ENCODE results near the gene RABGEF1.

- TF ChIP-seq CTCF (IDR thresholded peaks at IDR 0.05), result no peak
- TF ChIP-seq POLR2A (IDR thresholded peaks at IDR 0.05), result no peak
Measured at GRCh38 chr7:66766041-66766440, 25.5 kb downstream of the RABGEF1 start.

All from testis (tissue), 2 donors.